HG02870 (cell line): ENCODE data around the gene ITPR2.
"Not testable (repeated sequence)": the region's sequence is repeated elsewhere in the genome, so short reads cannot be mapped to it uniquely, and the experiment has no call there.

Source experiments
- ATAC-seq: cut with Tn5 transposase; IDR thresholded peaks from one replicate; pipeline ENCODE4 v1.9.1; 2021; ENCODE audit warnings: mild to moderate bottlenecking, moderate library complexity; ENCODE audit not compliant: unreplicated experiment

ITPR2 gene

GRCh38 chr12:26473291-26473690 lies 359.7 kb downstream of the ITPR2 start:
- ATAC-seq, result peak; percentile 86

GRCh38 chr12:26471560-26471959 lies 361.4 kb downstream of the ITPR2 start:
- ATAC-seq, result peak; percentile 74

- ATAC-seq, result no peak
Measured at GRCh38 chr12:26469421-26470180, 363.4 kb downstream of the ITPR2 start.

GRCh38 chr12:26467351-26467750 lies 365.6 kb downstream of the ITPR2 start:
- ATAC-seq, result no peak

GRCh38 chr12:26466726-26467125 lies 366.3 kb downstream of the ITPR2 start:
- ATAC-seq, result no peak

- no peak for ATAC-seq
Measured at GRCh38 chr12:26465419-26466097, 367.4 kb downstream of the ITPR2 start.

- no peak for ATAC-seq
Measured at GRCh38 chr12:26461776-26462175, 371.2 kb downstream of the ITPR2 start.

GRCh38 chr12:26460361-26460760 lies 372.6 kb downstream of the ITPR2 start:
- no peak for ATAC-seq

- no peak for ATAC-seq
Measured at GRCh38 chr12:26455936-26456574, 376.9 kb downstream of the ITPR2 start.

- no peak for ATAC-seq
Measured at GRCh38 chr12:26453246-26453645, 379.7 kb downstream of the ITPR2 start.

- no peak for ATAC-seq
Measured at GRCh38 chr12:26452511-26452910, 380.5 kb downstream of the ITPR2 start.

GRCh38 chr12:26451763-26452162 lies 381.2 kb downstream of the ITPR2 start:
- ATAC-seq, result no peak

GRCh38 chr12:26445909-26446308 lies 387.1 kb downstream of the ITPR2 start:
- ATAC-seq, result no peak

- no peak for ATAC-seq
Measured at GRCh38 chr12:26443309-26443708, 389.7 kb downstream of the ITPR2 start.

GRCh38 chr12:26441434-26441833 lies 391.6 kb downstream of the ITPR2 start:
- no peak for ATAC-seq

- ATAC-seq, result no peak
Measured at GRCh38 chr12:26435069-26435404, 398.0 kb downstream of the ITPR2 start.

- ATAC-seq, result no peak
Measured at GRCh38 chr12:26434299-26435068, 398.5 kb downstream of the ITPR2 start.

GRCh38 chr12:26433701-26434100 lies 399.3 kb downstream of the ITPR2 start:
- not testable (repeated sequence) for ATAC-seq

GRCh38 chr12:26431211-26431610 lies 401.8 kb downstream of the ITPR2 start:
- no peak for ATAC-seq

GRCh38 chr12:26430596-26430995 lies 402.4 kb downstream of the ITPR2 start:
- ATAC-seq, result not testable (repeated sequence)

GRCh38 chr12:26429070-26429691 lies 403.8 kb downstream of the ITPR2 start:
- ATAC-seq, result no peak
